Measurements from ENCODE around the gene FASTKD3.
"Not testable (repeated sequence)": the region's sequence is repeated elsewhere in the genome, so short reads cannot be mapped to it uniquely, and the experiment has no call there.

The FASTKD3 gene

GRCh38 chr5:7868773-7869473, at the start of gene FASTKD3, which contains the start of gene MTRR:
TSS of gene FASTKD3 (minus strand) at chr5:7869031. CDS start at chr5:7868083, 948 bp downstream.
TSS of gene MTRR (plus strand) at chr5:7869148. CDS start at chr5:7870795, 1,647 bp downstream.
- CTCF ChIA-PET: interaction anchor here (0.6 to 1.3 kb wide), 3 partner anchors 11 to 18 kb away, joined by 3 to 5 read pairs (median 3); no protein-coding TSS in a partner anchor
- peak; percentile 91 for DNase-seq (ENCODE audit: extremely low spot score)
- peak; percentile 89 for TF ChIP-seq L3MBTL2 (conservative IDR thresholded peaks at IDR 0.05)
- TF ChIP-seq FOXK2 (IDR thresholded peaks at IDR 0.05): no peak
- POLR2A ChIA-PET: interaction anchor here (0.7 to 2.4 kb wide), 11 partner anchors 9 to 36 kb away, joined by 3 to 18 read pairs (median 4); partner anchors contain the start of gene CFAP90

- ChIA-PET POLR2A (no interaction called here), CTCF (interaction anchor here (0.5 to 0.7 kb wide), 2 partner anchors 11 to 165 kb away, joined by 4 to 5 read pairs; no protein-coding TSS in a partner anchor)
- DNase-seq (ENCODE audit: extremely low spot score): no peak
- TF ChIP-seq PKNOX1 (IDR thresholded peaks at IDR 0.05) (no peak), FOXM1 (IDR thresholded peaks at IDR 0.05; ENCODE audit: borderline replicate concordance) (no peak), ZNF384 (IDR thresholded peaks at IDR 0.05) (no peak), SUZ12 (IDR thresholded peaks at IDR 0.05) (no peak), SP1 (IDR thresholded peaks at IDR 0.05) (no peak), BHLHE40 (IDR thresholded peaks at IDR 0.05; ENCODE audit: borderline replicate concordance) (no peak), FOXA1 (IDR thresholded peaks at IDR 0.05) (no peak), L3MBTL2 (conservative IDR thresholded peaks at IDR 0.05) (no peak), ELF4 (IDR thresholded peaks at IDR 0.05) (no peak), FOXK2 (IDR thresholded peaks at IDR 0.05) (no peak), LEF1 (IDR thresholded peaks at IDR 0.05; ENCODE audit: borderline replicate concordance) (no peak), TARDBP (IDR thresholded peaks at IDR 0.05) (no peak), HDGF (IDR thresholded peaks at IDR 0.05; ENCODE audit: borderline replicate concordance) (no peak), CTBP1 (IDR thresholded peaks at IDR 0.05; ENCODE audit: borderline replicate concordance) (no peak), ARNT (IDR thresholded peaks at IDR 0.05) (no peak), NFRKB (IDR thresholded peaks at IDR 0.05) (no peak)
Observed at GRCh38 chr5:7917130-7918123, 48.6 kb upstream of the FASTKD3 start.

GRCh38 chr5:7916171-7916804, 47.5 kb upstream of the FASTKD3 start:
- ChIA-PET POLR2A (no interaction called here), CTCF (no interaction called here)
- DNase-seq (ENCODE audit: extremely low spot score): no peak
- TF ChIP-seq CTBP1 (IDR thresholded peaks at IDR 0.05; ENCODE audit: borderline replicate concordance): no peak
- no peak for TF ChIP-seq SUZ12 (IDR thresholded peaks at IDR 0.05)
- no peak for TF ChIP-seq ARNT (IDR thresholded peaks at IDR 0.05)
- no peak for TF ChIP-seq TARDBP (IDR thresholded peaks at IDR 0.05)
- TF ChIP-seq PKNOX1 (IDR thresholded peaks at IDR 0.05): no peak
- TF ChIP-seq FOXM1 (IDR thresholded peaks at IDR 0.05; ENCODE audit: borderline replicate concordance): no peak
- no peak for TF ChIP-seq HDGF (IDR thresholded peaks at IDR 0.05; ENCODE audit: borderline replicate concordance)

GRCh38 chr5:7911429-7911771, 42.6 kb upstream of the FASTKD3 start:
- DNase-seq (ENCODE audit: extremely low spot score); POLR2A ChIA-PET: not testable (repeated sequence)
- CTCF ChIA-PET: interaction anchor here (0.6 kb wide), 1 partner anchor 31 kb away, joined by 3 read pairs; no protein-coding TSS in a partner anchor

- TF ChIP-seq L3MBTL2 (conservative IDR thresholded peaks at IDR 0.05) (no peak), ARNT (IDR thresholded peaks at IDR 0.05) (no peak), BHLHE40 (IDR thresholded peaks at IDR 0.05; ENCODE audit: borderline replicate concordance) (no peak)
- CTCF ChIA-PET: interaction anchor here (0.6 kb wide), 1 partner anchor 30 kb away, joined by 3 read pairs; no protein-coding TSS in a partner anchor
- DNase-seq (ENCODE audit: extremely low spot score): no peak
- POLR2A ChIA-PET: no interaction called here
Observed at GRCh38 chr5:7910738-7911428, 42.1 kb upstream of the FASTKD3 start.

- ChIA-PET POLR2A (no interaction called here), CTCF (no interaction called here)
- TF ChIP-seq LEF1 (IDR thresholded peaks at IDR 0.05; ENCODE audit: borderline replicate concordance) (no peak), HDGF (IDR thresholded peaks at IDR 0.05; ENCODE audit: borderline replicate concordance) (no peak), BHLHE40 (IDR thresholded peaks at IDR 0.05; ENCODE audit: borderline replicate concordance) (no peak), SUZ12 (IDR thresholded peaks at IDR 0.05) (no peak), FOXA1 (IDR thresholded peaks at IDR 0.05) (no peak), ARNT (IDR thresholded peaks at IDR 0.05) (no peak), TARDBP (IDR thresholded peaks at IDR 0.05) (no peak)
- DNase-seq (ENCODE audit: extremely low spot score): no peak
Observed at GRCh38 chr5:7908317-7908716, 39.5 kb upstream of the FASTKD3 start.
